ENCODE results near the gene BRICD5. TPM values are rescaled to one million over a fixed set of nuclear protein-coding genes. Genes with fewer than 3 reads are reported as not detected.
A peak's percentile ranks its signal among the peaks of the same experiment; 100 is the strongest.

BRICD5 gene
- total RNA-seq, 1 donor from 2014 or later, result 5.2 TPM

DNA sequence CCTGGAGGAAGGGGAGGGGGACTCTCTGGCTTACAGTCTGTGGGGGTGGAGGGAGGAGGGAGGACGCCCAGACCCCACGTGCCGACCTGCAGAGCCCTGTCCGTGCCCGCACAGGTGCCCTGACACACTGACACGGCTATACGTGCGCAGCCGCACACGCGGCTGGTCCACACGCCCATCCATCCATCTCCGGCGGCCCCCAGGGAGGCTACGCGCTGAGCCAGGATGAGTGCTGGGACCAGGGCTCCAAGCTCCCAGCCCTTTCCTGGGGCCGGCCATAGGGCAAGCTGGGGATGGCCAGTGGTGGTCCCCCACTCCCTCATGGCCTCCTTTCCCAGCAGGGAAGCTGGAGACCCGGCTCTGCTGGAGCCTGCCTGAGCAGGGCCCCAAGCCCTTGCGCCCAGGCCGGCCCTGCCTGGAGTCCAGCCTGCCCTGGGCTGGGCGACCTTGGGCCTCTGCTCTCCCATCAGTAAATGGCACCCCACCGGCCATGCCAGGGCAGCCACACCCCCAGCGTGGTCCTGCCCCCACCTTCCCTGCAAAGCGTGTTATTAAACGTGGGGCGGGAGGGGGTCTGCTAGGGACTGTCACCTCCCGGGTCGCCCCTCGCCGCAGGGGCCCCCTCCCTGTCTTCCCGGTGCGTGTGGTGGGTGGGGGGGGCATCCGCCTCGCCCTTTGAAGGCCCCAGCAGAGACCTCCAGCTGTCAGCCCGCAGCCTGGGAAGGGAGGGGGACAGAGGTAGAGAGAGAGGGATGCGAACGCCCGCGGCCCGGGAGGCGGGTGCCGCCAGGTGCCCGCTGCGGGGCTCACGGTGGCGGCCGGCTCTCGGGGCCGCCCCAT, 15.1 kb downstream of the BRICD5 start:
- no peak overlapping the region for H3K9ac ChIP-seq
- Mint-ChIP-seq H3K27ac (no peak overlapping the region), H3K27me3 (ENCODE audit: insufficient read depth, low read depth) (peaks cover 17% of the 10 kb centered on the region), H3K9me3 (no peaks in the 10 kb centered on the region), H3K4me1 (peaks cover 8% of the 10 kb centered on the region), H3K4me3 (peak overlapping the region; percentile 85), H3K36me3 (no peaks in the 10 kb centered on the region)
- H3F3A ChIP-seq (ENCODE audit: low read depth), result peaks cover 26% of the 10 kb centered on the region
- peak; percentile 43 for DNase-seq (ENCODE audit: low spot score)
- no peaks in the 10 kb centered on the region for H3K79me2 ChIP-seq (ENCODE audit: low read depth)
- H3K4me3 ChIP-seq, result peak overlapping the region; percentile 80
- no peaks in the 10 kb centered on the region for H3K9me3 ChIP-seq (ENCODE audit: low read depth)
- peaks cover 17% of the 10 kb centered on the region for H4K20me1 ChIP-seq (ENCODE audit: low read depth)
- no peaks in the 10 kb centered on the region for H3K36me3 ChIP-seq
- TF ChIP-seq EZH2 (IDR thresholded peaks at IDR 0.05) (peak; percentile 47), EZH2phosphoT487 (IDR thresholded peaks at IDR 0.05) (no peak)
- TF ChIP-seq, protein P1, sequence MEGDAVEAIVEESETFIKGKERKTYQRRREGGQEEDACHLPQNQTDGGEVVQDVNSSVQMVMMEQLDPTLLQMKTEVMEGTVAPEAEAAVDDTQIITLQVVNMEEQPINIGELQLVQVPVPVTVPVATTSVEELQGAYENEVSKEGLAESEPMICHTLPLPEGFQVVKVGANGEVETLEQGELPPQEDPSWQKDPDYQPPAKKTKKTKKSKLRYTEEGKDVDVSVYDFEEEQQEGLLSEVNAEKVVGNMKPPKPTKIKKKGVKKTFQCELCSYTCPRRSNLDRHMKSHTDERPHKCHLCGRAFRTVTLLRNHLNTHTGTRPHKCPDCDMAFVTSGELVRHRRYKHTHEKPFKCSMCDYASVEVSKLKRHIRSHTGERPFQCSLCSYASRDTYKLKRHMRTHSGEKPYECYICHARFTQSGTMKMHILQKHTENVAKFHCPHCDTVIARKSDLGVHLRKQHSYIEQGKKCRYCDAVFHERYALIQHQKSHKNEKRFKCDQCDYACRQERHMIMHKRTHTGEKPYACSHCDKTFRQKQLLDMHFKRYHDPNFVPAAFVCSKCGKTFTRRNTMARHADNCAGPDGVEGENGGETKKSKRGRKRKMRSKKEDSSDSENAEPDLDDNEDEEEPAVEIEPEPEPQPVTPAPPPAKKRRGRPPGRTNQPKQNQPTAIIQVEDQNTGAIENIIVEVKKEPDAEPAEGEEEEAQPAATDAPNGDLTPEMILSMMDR (IDR thresholded peaks at IDR 0.05), result no peak
- peaks cover 14% of the 10 kb centered on the region for H3K4me1 ChIP-seq
- peak overlapping the region; percentile 91 for H3K4me2 ChIP-seq
- H3K27ac ChIP-seq, result no peak overlapping the region
- peaks cover 57% of the 10 kb centered on the region for H3K27me3 ChIP-seq
- H2AFZ ChIP-seq (replicated peaks), result no peak overlapping the region

DNA sequence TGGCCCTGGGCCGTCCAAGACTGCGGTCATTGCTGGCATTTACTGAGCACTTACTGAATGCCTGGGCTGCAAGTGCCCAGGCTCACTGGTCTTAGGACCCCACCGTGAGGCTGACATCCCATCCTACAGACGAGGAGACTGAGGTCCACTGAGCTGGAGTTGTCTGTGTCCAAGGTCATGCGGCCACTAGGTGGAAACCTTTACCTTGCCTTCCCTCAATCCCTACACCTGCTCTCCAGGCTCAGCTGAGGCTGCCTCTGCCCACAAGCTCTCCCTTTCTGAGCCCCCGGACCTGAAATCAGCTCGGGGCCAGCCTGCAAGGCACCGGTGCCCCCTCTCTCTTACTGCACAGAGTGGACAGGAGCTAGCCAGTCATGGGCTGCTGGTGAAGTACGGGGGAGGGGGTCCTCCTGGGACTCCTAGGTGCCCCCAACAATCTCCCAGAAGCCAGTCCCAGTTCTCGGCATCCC, 15.8 kb downstream of the BRICD5 start:
- H3K4me1 Mint-ChIP-seq, result peaks cover 8% of the 10 kb centered on the region

DNA sequence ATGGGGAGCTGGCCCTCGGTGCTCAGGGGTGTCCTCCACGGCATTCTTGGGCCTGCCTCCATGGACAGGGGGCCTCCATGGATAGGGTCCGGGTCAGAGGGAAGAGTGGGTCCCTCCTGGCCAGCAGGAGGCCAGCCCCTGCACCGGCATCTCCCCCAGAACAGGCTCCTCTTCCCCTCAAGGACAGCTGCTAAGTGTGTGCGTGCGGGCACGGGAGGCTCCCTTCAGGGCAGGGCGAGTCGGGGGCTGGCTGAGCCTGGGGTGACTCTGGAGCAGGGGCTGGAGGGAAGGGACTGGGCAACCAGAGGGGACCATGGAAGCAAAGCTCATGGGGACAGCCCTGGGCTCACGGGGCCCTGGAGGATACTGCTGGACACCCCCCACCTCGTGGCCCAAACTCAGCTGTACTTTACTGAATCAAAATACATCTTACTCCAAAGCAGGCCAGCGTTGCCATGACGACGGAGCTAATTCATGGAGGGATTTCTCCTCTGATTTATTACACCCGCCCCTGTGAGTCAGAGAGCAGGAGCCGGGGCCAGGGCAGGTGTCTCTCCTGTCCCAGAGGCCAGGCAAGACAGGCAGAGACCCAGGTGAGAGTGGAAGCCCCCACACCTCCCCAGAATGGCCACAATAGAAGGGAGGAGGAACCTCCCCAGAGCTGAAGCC, 16.4 kb downstream of the BRICD5 start:
- TF ChIP-seq EZH2 (IDR thresholded peaks at IDR 0.05) (no peak), EZH2phosphoT487 (IDR thresholded peaks at IDR 0.05) (no peak)
- TF ChIP-seq, protein P1 (IDR thresholded peaks at IDR 0.05), result no peak
- Histone ChIP-seq H3K4me1 (peaks cover 14% of the 10 kb centered on the region), H3K36me3 (no peaks in the 10 kb centered on the region), H3F3A (ENCODE audit: low read depth) (peaks cover 26% of the 10 kb centered on the region), H3K9ac (no peak overlapping the region), H3K27ac (no peak overlapping the region), H3K79me2 (ENCODE audit: low read depth) (no peaks in the 10 kb centered on the region), H3K4me3 (no peak overlapping the region), H3K4me2 (no peak overlapping the region), H3K27me3 (peaks cover 45% of the 10 kb centered on the region), H2AFZ (replicated peaks) (no peak overlapping the region), H3K9me3 (ENCODE audit: low read depth) (no peaks in the 10 kb centered on the region), H4K20me1 (ENCODE audit: low read depth) (peaks cover 17% of the 10 kb centered on the region)
- peak; percentile 51 for DNase-seq (ENCODE audit: low spot score)
- Mint-ChIP-seq H3K4me1 (peaks cover 8% of the 10 kb centered on the region), H3K9me3 (no peaks in the 10 kb centered on the region), H3K36me3 (no peaks in the 10 kb centered on the region), H3K4me3 (peak overlapping the region; percentile 85), H3K27ac (no peak overlapping the region), H3K27me3 (ENCODE audit: insufficient read depth, low read depth) (peaks cover 17% of the 10 kb centered on the region)

More for the DNA sequence above, 15.8 kb downstream of the BRICD5 start:
- Histone ChIP-seq H3K9ac (no peak overlapping the region), H3K79me2 (ENCODE audit: low read depth) (no peaks in the 10 kb centered on the region), H4K20me1 (ENCODE audit: low read depth) (peaks cover 17% of the 10 kb centered on the region), H3F3A (ENCODE audit: low read depth) (peaks cover 26% of the 10 kb centered on the region), H3K36me3 (no peaks in the 10 kb centered on the region), H3K4me2 (peak overlapping the region; percentile 91), H3K4me3 (peak overlapping the region; percentile 80), H2AFZ (replicated peaks) (no peak overlapping the region), H3K27me3 (peaks cover 51% of the 10 kb centered on the region), H3K4me1 (peaks cover 14% of the 10 kb centered on the region), H3K9me3 (ENCODE audit: low read depth) (no peaks in the 10 kb centered on the region), H3K27ac (no peak overlapping the region)
- no peak for TF ChIP-seq EZH2phosphoT487 (IDR thresholded peaks at IDR 0.05)
- TF ChIP-seq EZH2 (IDR thresholded peaks at IDR 0.05), result no peak
- TF ChIP-seq, protein P1 (IDR thresholded peaks at IDR 0.05), result peak; percentile 46
- Mint-ChIP-seq H3K27me3 (ENCODE audit: insufficient read depth, low read depth) (peaks cover 17% of the 10 kb centered on the region), H3K4me3 (peak overlapping the region; percentile 85), H3K36me3 (no peaks in the 10 kb centered on the region), H3K9me3 (no peaks in the 10 kb centered on the region), H3K27ac (no peak overlapping the region)
- DNase-seq (ENCODE audit: low spot score), result peak; percentile 64
